ENCODE results near the gene PAPPA.

Gene PAPPA

GRCh38 chr9:116313638-116314037 lies 160.0 kb downstream of the PAPPA start:
- Histone ChIP-seq H3K9ac (ENCODE audit: low read length) (no peak overlapping the region), H3K36me3 (replicated peaks; ENCODE audit: low read depth, low read length) (no peaks in the 10 kb centered on the region), H3K4me2 (ENCODE audit: low read length) (no peak overlapping the region), H3K4me3 (ENCODE audit: low read length) (no peak overlapping the region), H3K79me2 (ENCODE audit: low read length) (no peaks in the 10 kb centered on the region), H4K20me1 (ENCODE audit: insufficient read depth, low read length) (no peaks in the 10 kb centered on the region), H3K27ac (ENCODE audit: low read length) (no peak overlapping the region), H2AFZ (ENCODE audit: low read depth, low read length) (no peak overlapping the region), H3K4me1 (ENCODE audit: low read length) (no peaks in the 10 kb centered on the region), H3K27me3 (ENCODE audit: low read depth, low read length) (no peaks in the 10 kb centered on the region), H3K9me3 (ENCODE audit: insufficient read depth, low read length) (no peaks in the 10 kb centered on the region)
- TF ChIP-seq CTCF (IDR thresholded peaks at IDR 0.05; ENCODE audit: low read depth, low read length) (no peak), EZH2phosphoT487 (IDR thresholded peaks at IDR 0.05; ENCODE audit: low read depth) (no peak)

- no peaks in the 10 kb centered on the region for H3K36me3 ChIP-seq (replicated peaks; ENCODE audit: low read depth, low read length)
- H3K4me1 ChIP-seq (ENCODE audit: low read length): no peaks in the 10 kb centered on the region
- no peak for TF ChIP-seq EZH2phosphoT487 (IDR thresholded peaks at IDR 0.05; ENCODE audit: low read depth)
- TF ChIP-seq CTCF (IDR thresholded peaks at IDR 0.05; ENCODE audit: low read depth, low read length): no peak
- no peak overlapping the region for H3K4me2 ChIP-seq (ENCODE audit: low read length)
- H3K27me3 ChIP-seq (ENCODE audit: low read depth, low read length): no peaks in the 10 kb centered on the region
- no peaks in the 10 kb centered on the region for H3K9me3 ChIP-seq (ENCODE audit: insufficient read depth, low read length)
- no peaks in the 10 kb centered on the region for H4K20me1 ChIP-seq (ENCODE audit: insufficient read depth, low read length)
- H2AFZ ChIP-seq (ENCODE audit: low read depth, low read length): no peak overlapping the region
- no peaks in the 10 kb centered on the region for H3K79me2 ChIP-seq (ENCODE audit: low read length)
- no peak overlapping the region for H3K27ac ChIP-seq (ENCODE audit: low read length)
- H3K4me3 ChIP-seq (ENCODE audit: low read length): no peak overlapping the region
- no peak overlapping the region for H3K9ac ChIP-seq (ENCODE audit: low read length)
Measured at GRCh38 chr9:116316246-116316645, 162.7 kb downstream of the PAPPA start.

GRCh38 chr9:116317503-116317902 lies 163.9 kb downstream of the PAPPA start:
- H3K4me1 ChIP-seq (ENCODE audit: low read length): no peaks in the 10 kb centered on the region
- no peaks in the 10 kb centered on the region for H3K36me3 ChIP-seq (replicated peaks; ENCODE audit: low read depth, low read length)
- H2AFZ ChIP-seq (ENCODE audit: low read depth, low read length): no peak overlapping the region
- no peaks in the 10 kb centered on the region for H3K9me3 ChIP-seq (ENCODE audit: insufficient read depth, low read length)
- H4K20me1 ChIP-seq (ENCODE audit: insufficient read depth, low read length): no peaks in the 10 kb centered on the region
- TF ChIP-seq EZH2phosphoT487 (IDR thresholded peaks at IDR 0.05; ENCODE audit: low read depth) (no peak), CTCF (IDR thresholded peaks at IDR 0.05; ENCODE audit: low read depth, low read length) (no peak)
- H3K27ac ChIP-seq (ENCODE audit: low read length): no peak overlapping the region
- H3K4me2 ChIP-seq (ENCODE audit: low read length): no peak overlapping the region
- no peaks in the 10 kb centered on the region for H3K27me3 ChIP-seq (ENCODE audit: low read depth, low read length)
- H3K4me3 ChIP-seq (ENCODE audit: low read length): no peak overlapping the region
- no peaks in the 10 kb centered on the region for H3K79me2 ChIP-seq (ENCODE audit: low read length)
- H3K9ac ChIP-seq (ENCODE audit: low read length): no peak overlapping the region

- Histone ChIP-seq H3K4me2 (ENCODE audit: low read length) (no peak overlapping the region), H3K4me1 (ENCODE audit: low read length) (no peaks in the 10 kb centered on the region), H3K27me3 (ENCODE audit: low read depth, low read length) (no peaks in the 10 kb centered on the region), H3K4me3 (ENCODE audit: low read length) (no peak overlapping the region), H3K9ac (ENCODE audit: low read length) (no peak overlapping the region), H3K9me3 (ENCODE audit: insufficient read depth, low read length) (no peaks in the 10 kb centered on the region), H3K36me3 (replicated peaks; ENCODE audit: low read depth, low read length) (no peaks in the 10 kb centered on the region), H3K79me2 (ENCODE audit: low read length) (no peaks in the 10 kb centered on the region), H2AFZ (ENCODE audit: low read depth, low read length) (no peak overlapping the region), H4K20me1 (ENCODE audit: insufficient read depth, low read length) (no peaks in the 10 kb centered on the region), H3K27ac (ENCODE audit: low read length) (no peak overlapping the region)
- TF ChIP-seq CTCF (IDR thresholded peaks at IDR 0.05; ENCODE audit: low read depth, low read length): no peak
- TF ChIP-seq EZH2phosphoT487 (IDR thresholded peaks at IDR 0.05; ENCODE audit: low read depth): no peak
Measured at GRCh38 chr9:116318468-116319374, 165.1 kb downstream of the PAPPA start.
